ENCODE data around the gene FTO. TPM values are rescaled to one million over a fixed set of nuclear protein-coding genes. Genes with fewer than 3 reads are reported as not detected.
A peak's percentile ranks its signal among the peaks of the same experiment; 100 is the strongest.

The FTO gene
- polyA plus RNA-seq, 3 donors from 2014 or later = 61.3 to 106 (median 65.1) TPM

DNA sequence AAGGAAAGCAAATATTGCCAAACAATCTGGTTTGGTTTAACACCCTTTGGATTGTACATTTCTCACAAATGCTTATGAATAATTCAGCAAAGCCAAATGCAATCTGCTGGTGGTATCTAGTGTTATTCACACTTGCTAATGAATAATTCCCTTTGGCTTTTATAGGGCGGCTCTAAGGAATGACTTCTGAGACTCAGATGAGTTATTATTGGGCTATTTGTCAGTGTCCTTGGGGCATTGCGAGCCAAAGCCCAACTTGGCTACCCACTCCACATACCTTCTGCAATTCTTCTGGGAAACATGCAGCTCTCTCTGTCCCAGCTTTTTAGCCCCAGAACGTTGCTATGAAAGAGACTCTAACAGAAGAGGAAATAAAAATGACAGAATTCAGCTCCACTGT, 41.1 kb downstream of the FTO start:
- H3K27me3 Mint-ChIP-seq (ENCODE audit: low read depth in 3 of 3) = no peaks in the 10 kb centered on the region
- H3K27ac Mint-ChIP-seq = peak overlapping the region in 1 of 6 donors; percentile 9
- peaks cover 24 to 26% of the 10 kb centered on the region in 2 donors for H3K4me1 Mint-ChIP-seq
- no peak for DNase-seq
- peaks cover 0 to 2% (median 0%) of the 10 kb centered on the region in 6 donors for H3K9me3 Mint-ChIP-seq
- H3K36me3 Mint-ChIP-seq = no peaks in the 10 kb centered on the region
- H3K4me3 Mint-ChIP-seq = no peak overlapping the region

DNA sequence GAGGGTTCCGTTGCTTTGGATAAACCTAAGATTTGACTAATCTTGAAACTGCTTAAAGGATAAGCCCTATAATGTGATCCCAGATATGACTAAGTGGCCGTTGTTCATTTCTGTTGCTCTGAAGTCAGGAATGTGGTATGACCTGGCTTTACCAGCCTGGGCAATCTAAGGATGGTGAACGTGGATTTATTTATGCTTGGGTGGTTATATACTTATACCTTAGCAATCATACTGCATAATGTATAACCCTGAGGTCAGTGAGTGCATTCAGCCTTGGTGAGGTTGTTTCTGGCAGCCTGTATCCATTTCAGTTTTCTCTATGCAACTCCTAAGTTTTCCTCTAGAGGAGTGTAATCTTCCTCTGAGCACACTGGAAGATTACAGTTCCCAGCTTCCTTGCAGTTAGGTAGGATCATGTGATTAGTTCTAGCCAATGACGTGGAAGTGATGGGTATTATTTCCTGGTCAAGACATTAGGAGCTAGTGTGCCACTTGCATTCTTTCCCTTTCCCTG, 41.9 kb downstream of the FTO start:
- peaks cover 22 to 26% of the 10 kb centered on the region in 2 donors for H3K4me1 Mint-ChIP-seq
- no peaks in the 10 kb centered on the region for H3K27me3 Mint-ChIP-seq (ENCODE audit: low read depth in 3 of 3)
- no peak overlapping the region for H3K27ac Mint-ChIP-seq
- H3K9me3 Mint-ChIP-seq = peaks cover 0 to 2% (median 0%) of the 10 kb centered on the region in 6 donors
- H3K4me3 Mint-ChIP-seq = no peak overlapping the region
- no peaks in the 10 kb centered on the region for H3K36me3 Mint-ChIP-seq
- DNase-seq = no peak

DNA sequence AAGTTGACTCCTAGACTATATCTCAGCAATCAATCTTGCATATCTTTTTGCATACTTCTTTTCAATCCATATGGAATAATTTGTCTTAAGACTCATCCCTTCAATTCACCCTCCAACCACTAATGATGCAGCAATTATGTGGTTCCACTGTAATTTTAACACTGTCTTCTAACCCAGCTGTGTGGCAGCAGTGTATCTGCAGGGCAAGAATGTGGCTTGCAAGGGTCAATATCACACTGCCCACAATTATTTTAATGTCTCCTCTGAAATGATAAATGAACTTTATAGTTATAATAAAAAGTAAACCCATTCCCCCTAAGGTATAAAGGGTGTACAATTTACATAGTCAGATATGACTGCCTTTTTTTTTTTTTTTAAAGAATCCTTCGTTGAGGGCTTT, 48.6 kb downstream of the FTO start:
- H3K27ac Mint-ChIP-seq = no peak overlapping the region
- no peaks in the 10 kb centered on the region for H3K27me3 Mint-ChIP-seq (ENCODE audit: low read depth in 3 of 3)
- peaks cover 2 to 8% of the 10 kb centered on the region in 2 donors for H3K4me1 Mint-ChIP-seq
- DNase-seq = no peak
- H3K36me3 Mint-ChIP-seq = no peaks in the 10 kb centered on the region
- no peak overlapping the region for H3K4me3 Mint-ChIP-seq
- H3K9me3 Mint-ChIP-seq = peaks cover 0 to 2% (median 0%) of the 10 kb centered on the region in 6 donors

DNA sequence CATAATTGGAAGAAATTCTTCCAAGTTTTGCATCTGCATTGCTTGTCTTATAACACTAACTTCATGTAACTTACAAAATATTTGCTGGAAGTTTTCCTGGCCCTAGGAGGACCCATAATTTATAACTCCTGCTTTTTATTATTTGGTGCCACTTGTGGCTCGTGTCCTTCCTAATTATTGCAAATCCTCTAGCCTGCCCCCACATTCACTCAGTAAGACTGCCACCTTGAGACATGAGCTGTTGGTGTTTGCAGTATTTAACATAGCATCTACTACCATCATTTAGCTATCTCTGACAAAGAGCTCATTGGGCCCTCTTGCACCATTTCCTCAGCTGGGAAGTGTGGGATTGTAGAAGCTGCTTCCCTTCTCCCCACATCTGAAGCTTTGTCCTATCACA, 49.5 kb downstream of the FTO start:
- H3K9me3 Mint-ChIP-seq = no peaks in the 10 kb centered on the region
- peaks cover 0 to under 1% (median 0%) of the 10 kb centered on the region in 3 donors for H3K36me3 Mint-ChIP-seq
- DNase-seq = no peak
- H3K4me3 Mint-ChIP-seq = no peak overlapping the region
- peaks cover 7 to 13% of the 10 kb centered on the region in 2 donors for H3K4me1 Mint-ChIP-seq
- no peak overlapping the region for H3K27ac Mint-ChIP-seq
- no peaks in the 10 kb centered on the region for H3K27me3 Mint-ChIP-seq (ENCODE audit: low read depth in 3 of 3)

DNA sequence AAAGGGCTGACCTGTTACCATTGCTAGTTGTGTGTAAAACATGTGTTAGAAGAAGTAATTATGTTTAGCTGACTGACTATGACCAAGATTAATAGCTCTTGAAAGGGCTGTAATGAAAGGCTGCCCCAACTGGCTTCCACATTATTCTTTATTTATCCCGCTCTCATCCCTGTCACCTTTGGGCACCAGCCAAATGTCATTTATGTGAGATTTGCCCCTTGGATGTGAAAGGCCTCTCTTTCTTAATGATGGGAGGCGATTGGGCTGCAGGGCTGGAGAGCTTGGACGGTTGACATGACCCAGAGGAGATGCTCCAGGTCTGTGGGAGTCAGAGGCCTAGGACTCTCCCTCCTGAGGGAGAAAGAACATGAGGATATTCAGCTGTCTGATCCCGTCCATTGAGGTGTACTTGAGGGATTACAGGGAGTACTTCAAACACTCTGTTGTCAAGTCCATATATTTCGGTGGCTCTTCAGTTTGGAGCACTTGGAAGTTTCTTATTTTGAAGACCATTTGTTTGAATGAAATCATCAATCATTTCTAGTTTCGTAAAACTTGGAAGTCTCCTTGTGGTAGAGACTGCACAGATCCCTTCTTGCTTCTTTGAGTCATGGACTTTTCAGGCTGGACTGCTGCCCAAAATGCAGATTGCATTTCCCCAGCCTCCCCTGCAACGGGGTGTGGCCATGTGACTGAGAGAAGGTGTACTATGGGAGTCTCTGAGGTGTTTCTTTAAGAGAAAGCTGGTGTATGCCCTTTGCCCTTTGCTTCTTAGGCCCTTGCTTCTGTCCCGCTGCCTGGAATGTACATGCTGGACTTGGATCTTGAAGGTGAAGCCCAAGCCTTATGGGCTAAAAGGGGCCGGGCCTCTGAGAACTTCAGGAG, 51.3 kb downstream of the FTO start:
- Mint-ChIP-seq H3K4me3 (no peak overlapping the region), H3K27ac (no peak overlapping the region)

DNA sequence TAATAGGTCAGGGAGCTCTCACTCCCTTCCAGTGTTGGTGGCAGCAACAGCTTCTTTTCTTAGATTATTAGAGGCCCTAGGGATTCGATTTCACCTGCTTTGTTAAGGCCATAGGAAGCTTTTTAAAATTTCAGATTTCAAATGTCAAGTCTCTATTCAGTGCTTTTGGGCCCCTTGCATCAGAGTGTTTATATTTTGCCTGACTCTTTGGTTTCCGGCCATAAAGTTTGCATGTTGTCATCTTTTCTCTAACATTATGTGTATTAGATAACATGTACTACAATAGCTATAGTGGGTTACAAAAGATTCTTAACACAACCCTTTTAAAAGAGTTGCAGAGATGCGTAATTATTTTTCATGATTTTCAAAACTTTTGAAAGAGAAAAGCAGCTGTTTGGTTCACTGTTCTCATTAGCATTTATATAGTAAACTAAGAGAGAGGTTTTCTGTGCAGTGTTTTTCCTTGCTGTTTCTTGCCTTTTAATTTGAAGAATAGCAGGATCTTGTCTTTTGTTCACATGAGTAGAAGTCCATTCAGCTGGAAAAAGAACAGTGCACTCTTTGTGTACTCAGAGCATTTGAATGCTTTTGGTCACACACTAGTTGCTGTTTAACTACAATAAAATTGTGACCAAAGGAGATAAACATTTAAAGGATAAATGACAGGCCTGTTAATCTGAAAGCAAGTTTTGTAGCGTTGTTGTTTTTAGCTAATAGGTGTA, 52.5 kb downstream of the FTO start:
- no peak for DNase-seq
- Mint-ChIP-seq H3K36me3 (peaks cover 0 to 8% (median 0%) of the 10 kb centered on the region in 3 donors), H3K9me3 (no peaks in the 10 kb centered on the region), H3K27me3 (ENCODE audit: low read depth in 3 of 3) (no peaks in the 10 kb centered on the region), H3K27ac (peak overlapping the region in 1 of 6 donors; percentile 32), H3K4me3 (no peak overlapping the region), H3K4me1 (peaks cover 8 to 13% of the 10 kb centered on the region in 2 donors)

More for the DNA sequence above, 51.3 kb downstream of the FTO start:
- Mint-ChIP-seq H3K27me3 (ENCODE audit: low read depth in 3 of 3) (no peaks in the 10 kb centered on the region), H3K4me1 (peaks cover 7 to 13% of the 10 kb centered on the region in 2 donors), H3K36me3 (peaks cover 0 to 8% (median 0%) of the 10 kb centered on the region in 3 donors), H3K9me3 (no peaks in the 10 kb centered on the region)
- no peak for DNase-seq

DNA sequence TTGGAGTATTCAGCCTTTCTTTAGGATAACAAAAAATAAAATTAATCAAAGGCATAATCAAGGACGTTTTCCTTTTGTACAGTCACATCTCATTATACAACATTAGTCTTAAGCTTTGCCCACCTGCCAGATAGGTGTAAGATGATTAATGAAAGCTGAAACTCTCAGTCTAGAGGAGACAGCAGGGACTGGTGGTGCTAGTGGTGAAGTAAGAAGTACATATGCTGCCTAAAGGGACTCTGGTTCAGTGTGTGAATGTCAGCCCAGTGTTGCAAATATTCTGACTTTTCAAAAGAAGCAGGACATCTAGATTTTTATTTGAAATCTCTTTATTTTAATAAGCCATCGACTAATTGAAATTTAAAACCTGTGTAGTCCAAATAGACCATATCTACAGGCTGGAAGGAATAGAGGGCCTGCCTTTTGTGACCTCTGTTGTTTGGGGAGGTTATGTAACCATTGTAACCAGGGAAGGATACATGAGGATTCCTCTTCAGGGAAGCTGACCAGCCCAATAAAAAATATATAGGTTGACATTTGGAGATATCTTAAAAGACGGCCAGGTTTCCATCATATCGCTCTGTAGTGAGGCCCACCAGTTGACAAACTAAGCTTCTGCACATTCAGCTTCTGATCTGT, 54.1 kb downstream of the FTO start:
- Mint-ChIP-seq H3K27ac (peak overlapping the region in 2 of 6 donors; percentile 1 to 15), H3K36me3 (peaks cover 0 to 8% (median 0%) of the 10 kb centered on the region in 3 donors), H3K9me3 (no peaks in the 10 kb centered on the region), H3K4me3 (no peak overlapping the region), H3K4me1 (peaks cover 9 to 24% of the 10 kb centered on the region in 2 donors), H3K27me3 (ENCODE audit: low read depth in 3 of 3) (no peaks in the 10 kb centered on the region)
- no peak for DNase-seq

DNA sequence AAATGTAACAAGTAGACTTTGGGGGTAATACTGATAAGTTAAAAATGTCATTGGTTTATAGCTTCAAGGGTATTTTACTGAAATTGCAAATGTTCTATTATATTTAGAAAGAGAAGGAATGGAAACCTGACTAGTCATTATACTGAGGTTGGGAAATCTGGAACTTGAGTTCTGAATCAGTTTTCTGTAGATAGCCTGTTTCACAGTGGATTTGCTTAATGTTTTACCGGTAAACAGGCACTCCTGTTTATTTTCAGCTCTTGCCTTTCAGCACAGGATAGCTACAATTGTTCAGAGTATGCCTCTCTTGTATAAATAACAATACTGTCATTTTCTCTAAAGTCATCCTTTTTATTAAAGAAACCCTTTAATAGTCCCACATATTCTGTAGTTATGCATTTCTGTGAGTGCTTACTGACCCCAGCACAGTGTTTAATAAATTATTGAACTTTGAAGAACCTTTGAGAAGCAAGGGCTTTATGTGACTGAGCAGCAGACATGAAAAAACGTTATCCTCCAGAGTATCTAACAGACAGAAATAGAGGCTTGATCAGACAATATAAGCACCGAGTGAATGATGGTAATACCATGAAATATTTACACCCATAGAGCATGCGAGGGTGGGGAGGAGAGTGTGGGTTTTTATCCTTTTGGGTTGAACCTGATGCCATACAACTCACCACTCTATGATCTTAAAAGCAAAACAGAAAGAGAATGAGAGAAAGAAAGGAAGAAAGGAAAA, 58.2 kb downstream of the FTO start:
- no peak for DNase-seq
- H3K4me1 Mint-ChIP-seq = peaks cover 16 to 35% of the 10 kb centered on the region in 2 donors
- H3K27me3 Mint-ChIP-seq (ENCODE audit: low read depth in 3 of 3) = no peaks in the 10 kb centered on the region
- no peaks in the 10 kb centered on the region for H3K9me3 Mint-ChIP-seq
- no peak overlapping the region for H3K27ac Mint-ChIP-seq
- no peak overlapping the region for H3K4me3 Mint-ChIP-seq
- peaks cover 0 to 8% (median 0%) of the 10 kb centered on the region in 3 donors for H3K36me3 Mint-ChIP-seq

DNA sequence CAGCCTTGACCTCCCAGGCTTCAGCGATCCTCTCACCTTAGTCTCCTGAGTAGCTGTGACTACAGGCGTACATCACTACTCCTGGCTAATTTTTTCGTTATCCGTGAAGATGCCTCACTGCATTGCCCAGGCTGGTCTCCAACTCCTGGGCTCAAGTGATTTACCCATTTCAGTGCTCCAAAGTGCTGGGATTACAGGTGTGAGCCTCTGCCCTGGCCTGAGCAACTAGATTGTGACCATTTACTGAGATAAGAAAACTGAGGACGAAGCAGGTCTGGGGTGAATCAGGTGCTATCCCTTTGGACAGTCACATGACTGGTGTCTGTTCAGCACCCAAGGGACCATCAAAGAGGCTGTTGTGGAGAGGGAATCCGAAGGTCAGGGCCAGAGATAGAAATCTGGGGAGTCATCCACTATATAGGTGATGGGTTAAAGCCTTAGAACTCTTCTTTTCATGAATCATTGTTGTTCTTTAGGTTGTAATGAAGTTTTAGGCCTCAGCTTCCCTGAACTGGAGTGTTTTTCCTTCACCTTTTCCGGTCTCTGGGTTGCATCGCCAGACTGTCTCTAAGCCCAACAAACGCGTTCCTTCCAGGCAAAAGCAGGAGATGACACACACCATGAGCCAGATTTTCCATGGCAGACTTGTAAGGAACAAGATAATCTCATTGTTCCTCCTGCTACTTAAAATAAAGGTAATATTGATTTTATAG, 62.5 kb downstream of the FTO start:
- H3K9me3 Mint-ChIP-seq = no peaks in the 10 kb centered on the region
- DNase-seq = no peak
- H3K4me1 Mint-ChIP-seq = peaks cover 12 to 37% of the 10 kb centered on the region in 2 donors
- no peak overlapping the region for H3K4me3 Mint-ChIP-seq
- no peaks in the 10 kb centered on the region for H3K27me3 Mint-ChIP-seq (ENCODE audit: low read depth in 3 of 3)
- H3K27ac Mint-ChIP-seq = no peak overlapping the region
- no peaks in the 10 kb centered on the region for H3K36me3 Mint-ChIP-seq

DNA sequence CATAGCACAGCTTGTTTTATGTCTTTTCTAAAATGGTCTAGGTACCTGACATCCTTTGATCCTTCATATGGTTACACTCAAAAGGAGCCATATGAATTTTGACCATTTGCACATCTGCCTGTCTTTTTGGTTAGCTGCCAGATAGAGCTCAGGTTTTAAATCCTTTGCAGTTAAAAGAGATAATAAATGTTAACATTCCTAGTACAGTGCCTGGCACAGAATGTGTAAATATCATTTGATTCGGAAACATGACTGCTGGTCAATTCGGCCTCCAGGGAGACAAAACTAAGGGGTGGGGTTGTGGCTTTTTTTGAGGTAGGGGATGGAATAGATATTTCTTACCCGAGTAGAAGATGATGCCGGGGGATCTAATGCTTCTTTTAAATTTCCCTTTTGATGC, 64.2 kb downstream of the FTO start:
- no peaks in the 10 kb centered on the region for H3K9me3 Mint-ChIP-seq

DNA sequence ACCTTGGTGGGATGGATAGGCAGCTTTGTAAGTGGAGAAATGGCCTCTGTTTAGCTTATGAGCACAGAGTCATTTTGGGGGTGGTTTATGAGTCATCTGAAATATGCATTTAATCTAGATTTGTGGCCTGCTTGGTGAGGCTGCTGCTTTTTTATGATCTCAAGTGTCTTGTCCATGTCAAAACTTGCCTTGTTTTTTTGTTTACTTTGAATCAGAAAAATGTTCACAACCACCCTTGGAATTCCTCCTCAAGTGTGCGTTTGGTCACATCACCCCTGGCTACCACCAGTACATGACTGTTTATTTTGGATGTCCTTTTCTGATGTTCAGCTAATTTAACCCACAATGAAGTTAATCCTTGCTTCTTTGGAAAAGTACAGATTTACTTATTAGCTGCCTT, 64.6 kb downstream of the FTO start:
- Mint-ChIP-seq H3K27me3 (ENCODE audit: low read depth in 3 of 3) (no peaks in the 10 kb centered on the region), H3K36me3 (no peaks in the 10 kb centered on the region), H3K27ac (no peak overlapping the region), H3K4me3 (no peak overlapping the region), H3K4me1 (peaks cover 10 to 21% of the 10 kb centered on the region in 2 donors), H3K9me3 (no peaks in the 10 kb centered on the region)
- no peak for DNase-seq

More for the DNA sequence above, 64.2 kb downstream of the FTO start:
- Mint-ChIP-seq H3K27ac (no peak overlapping the region), H3K4me3 (no peak overlapping the region), H3K36me3 (no peaks in the 10 kb centered on the region), H3K4me1 (peaks cover 10 to 25% of the 10 kb centered on the region in 2 donors), H3K27me3 (ENCODE audit: low read depth in 3 of 3) (no peaks in the 10 kb centered on the region)
- no peak for DNase-seq

DNA sequence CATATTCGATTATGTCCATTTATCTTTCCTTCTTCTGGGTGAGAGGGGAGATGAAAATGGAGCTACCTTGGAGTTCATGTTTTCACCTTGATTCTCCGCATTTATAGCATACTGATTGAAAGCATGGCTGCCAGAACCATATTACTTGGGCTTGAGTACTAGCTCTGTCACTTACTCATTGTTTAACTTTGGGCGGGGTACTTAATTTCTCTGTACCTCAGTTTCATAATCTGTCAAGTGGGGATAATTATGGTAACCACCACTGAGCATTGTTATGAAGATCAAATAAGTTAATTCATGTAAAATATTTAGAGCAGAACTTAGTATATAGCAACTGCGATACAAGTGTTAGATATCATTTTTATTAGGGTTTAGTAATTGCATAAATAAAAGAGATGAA, 65.2 kb downstream of the FTO start:
- H3K27ac Mint-ChIP-seq = no peak overlapping the region
- H3K4me3 Mint-ChIP-seq = no peak overlapping the region
- H3K27me3 Mint-ChIP-seq (ENCODE audit: low read depth in 3 of 3) = no peaks in the 10 kb centered on the region
- H3K36me3 Mint-ChIP-seq = no peaks in the 10 kb centered on the region
- peaks cover 4 to 15% of the 10 kb centered on the region in 2 donors for H3K4me1 Mint-ChIP-seq
- DNase-seq = no peak
- H3K9me3 Mint-ChIP-seq = no peaks in the 10 kb centered on the region

DNA sequence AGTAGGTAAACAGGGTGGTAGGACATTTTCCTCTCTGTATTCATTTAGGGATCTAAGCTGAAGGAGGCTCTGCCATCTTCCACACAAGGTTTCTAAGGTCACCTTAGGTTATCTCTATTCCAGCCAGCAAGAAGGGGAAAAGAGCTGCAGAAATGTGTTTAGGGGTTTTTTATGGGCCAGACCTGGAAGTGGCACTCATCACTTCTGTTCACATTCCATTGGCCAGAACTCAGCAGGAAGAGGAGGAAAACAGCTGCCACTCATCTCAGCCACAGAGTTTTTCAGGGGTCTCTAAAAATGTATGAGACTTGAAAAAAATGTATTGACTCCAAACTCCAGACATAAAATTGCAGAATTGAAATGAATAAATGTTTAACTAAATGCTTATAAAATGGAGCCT, 65.8 kb downstream of the FTO start:
- no peaks in the 10 kb centered on the region for H3K27me3 Mint-ChIP-seq (ENCODE audit: low read depth in 3 of 3)
- H3K4me1 Mint-ChIP-seq = peaks cover 4 to 13% of the 10 kb centered on the region in 2 donors
- no peaks in the 10 kb centered on the region for H3K36me3 Mint-ChIP-seq
- no peaks in the 10 kb centered on the region for H3K9me3 Mint-ChIP-seq
- no peak overlapping the region for H3K4me3 Mint-ChIP-seq
- no peak for DNase-seq
- no peak overlapping the region for H3K27ac Mint-ChIP-seq

Measured in immature natural killer cell (primary cell).